Glutamatergic neuron (in vitro differentiated cells): ENCODE data around the gene SEMA6A. TPM values are rescaled to one million over a fixed set of nuclear protein-coding genes. Genes with fewer than 3 reads are reported as not detected.

Experiments
- DNase-seq: peaks from one replicate; pipeline ENCODE4 v3.0.0; 2022
- H3K27ac Mint-ChIP-seq: one replicate; pipeline ENCODE4 v1.8.0; 2020; ENCODE audit warnings: mild to moderate bottlenecking, mixed read lengths, inconsistent platforms; ENCODE audit not compliant: unreplicated experiment
- H3K27me3 Mint-ChIP-seq: one replicate; pipeline ENCODE4 v1.8.0; 2020; ENCODE audit warnings: mild to moderate bottlenecking, moderate library complexity, mixed read lengths, inconsistent platforms; ENCODE audit not compliant: unreplicated experiment
- H3K36me3 Mint-ChIP-seq: one replicate; pipeline ENCODE4 v1.8.0; 2020; ENCODE audit warnings: mild to moderate bottlenecking, mixed read lengths, inconsistent platforms; ENCODE audit not compliant: unreplicated experiment
- H3K4me1 Mint-ChIP-seq: one replicate; pipeline ENCODE4 v1.8.0; 2020; ENCODE audit warnings: mild to moderate bottlenecking, low read depth, mixed read lengths, inconsistent platforms; ENCODE audit not compliant: unreplicated experiment
- H3K4me3 Mint-ChIP-seq: one replicate; pipeline ENCODE4 v1.8.0; 2020; ENCODE audit warnings: mild to moderate bottlenecking, mixed read lengths, inconsistent platforms; ENCODE audit not compliant: unreplicated experiment
- H3K9me3 Mint-ChIP-seq: one replicate; pipeline ENCODE4 v1.8.0; 2020; ENCODE audit warnings: mild to moderate bottlenecking, moderate library complexity, mixed read lengths, inconsistent platforms; ENCODE audit not compliant: unreplicated experiment
- CTCF ChIP-seq: fragments of 200-600 bp; sonication (generic); IDR thresholded peaks from one replicate; pipeline ENCODE4 v1.5.0; 2021; ENCODE audit not compliant: partially characterized antibody, unreplicated experiment
- total RNA-seq: library from RNA; stranded (reverse); fragmentation: NEBNext Ultra II Directional; extraction: Animal tissue kit (Norgen Biotek cat#: 25700); gene quantifications from one replicate; pipeline ENCODE4 v1.2.1, GENCODE V29; 2021; ENCODE audit not compliant: unreplicated experiment

SEMA6A gene
- total RNA-seq, 1 donor from 2014 or later = 424 TPM

GRCh38 chr5:116600876-116601275, 26.3 kb upstream of the SEMA6A start:
- no peak for DNase-seq
- H3K4me1 Mint-ChIP-seq = peaks cover 2% of the 10 kb centered on the region
- H3K36me3 Mint-ChIP-seq = no peaks in the 10 kb centered on the region
- H3K27ac Mint-ChIP-seq = no peak overlapping the region
- H3K9me3 Mint-ChIP-seq = no peaks in the 10 kb centered on the region
- no peak for TF ChIP-seq CTCF
- H3K27me3 Mint-ChIP-seq = peaks cover 3% of the 10 kb centered on the region
- no peak overlapping the region for H3K4me3 Mint-ChIP-seq

GRCh38 chr5:116598911-116599310, 24.3 kb upstream of the SEMA6A start:
- no peak overlapping the region for H3K27ac Mint-ChIP-seq

GRCh38 chr5:116595498-116595897, 20.9 kb upstream of the SEMA6A start:
- Mint-ChIP-seq H3K4me1 (peaks cover 8% of the 10 kb centered on the region), H3K27me3 (no peaks in the 10 kb centered on the region), H3K27ac (no peak overlapping the region), H3K9me3 (peaks cover 2% of the 10 kb centered on the region), H3K36me3 (peaks cover 5% of the 10 kb centered on the region), H3K4me3 (no peak overlapping the region)
- no peak for DNase-seq
- no peak for TF ChIP-seq CTCF

More at GRCh38 chr5:116598911-116599310, 24.3 kb upstream of the SEMA6A start:
- Mint-ChIP-seq H3K4me1 (peaks cover 5% of the 10 kb centered on the region), H3K36me3 (no peaks in the 10 kb centered on the region), H3K27me3 (peaks cover 3% of the 10 kb centered on the region), H3K9me3 (no peaks in the 10 kb centered on the region), H3K4me3 (no peak overlapping the region)
- DNase-seq = no peak
- TF ChIP-seq CTCF = no peak

- Mint-ChIP-seq H3K27me3 (no peaks in the 10 kb centered on the region), H3K9me3 (peaks cover 2% of the 10 kb centered on the region), H3K4me1 (peaks cover 8% of the 10 kb centered on the region), H3K4me3 (no peak overlapping the region), H3K36me3 (peaks cover 5% of the 10 kb centered on the region), H3K27ac (no peak overlapping the region)
- no peak for TF ChIP-seq CTCF
- DNase-seq = no peak
Measured at GRCh38 chr5:116593340-116593739, 18.7 kb upstream of the SEMA6A start.

GRCh38 chr5:116585227-116585626, 10.6 kb upstream of the SEMA6A start:
- TF ChIP-seq CTCF = no peak
- DNase-seq = no peak
- no peak overlapping the region for H3K27ac Mint-ChIP-seq
- no peaks in the 10 kb centered on the region for H3K9me3 Mint-ChIP-seq
- no peaks in the 10 kb centered on the region for H3K27me3 Mint-ChIP-seq
- H3K4me3 Mint-ChIP-seq = no peak overlapping the region
- peaks cover 4% of the 10 kb centered on the region for H3K36me3 Mint-ChIP-seq
- no peaks in the 10 kb centered on the region for H3K4me1 Mint-ChIP-seq
